A549 treated with dexamethasone at 1 μM for 4 hours (cell line): Measurements from ENCODE around the gene STATH. TPM values are rescaled to one million over a fixed set of nuclear protein-coding genes. Genes with fewer than 3 reads are reported as not detected.

Experiments used
- total RNA-seq: library from RNA; stranded (reverse); fragments of 200-300 nt; extraction: Qiagen RNA extraction; gene quantifications from 5 replicates; pipeline ENCODE4 v1.2.3, GENCODE V29; 2022

STATH gene
- total RNA-seq = not detected in 5 replicates

GRCh38 chr4:69995526-69996016, at the start of gene STATH:
Gene STATH, plus strand, starts transcription at chr4:69995966. Its CDS starts 2,472 bp downstream, at chr4:69998438.

GRCh38 chr4:69965628-69966027, 30.1 kb upstream of the STATH start, which contains the start of gene CSN2:
Gene CSN2, minus strand, starts transcription at chr4:69965728. Its CDS starts 4,733 bp downstream, at chr4:69960995.

GRCh38 chr4:70028159-70028558, 32.4 kb downstream of the STATH start, which contains the start of gene HTN3:
Gene HTN3, plus strand, starts transcription at chr4:70028459. Its CDS starts 2,282 bp downstream, at chr4:70030741.

GRCh38 chr4:70050138-70050537, 54.4 kb downstream of the STATH start, which contains the start of gene HTN1:
Gene HTN1, plus strand, starts transcription at chr4:70050438. Its CDS starts 2,639 bp downstream, at chr4:70053077.

Other genes starting within 250 kb of the STATH start
- gene SULT1B1, start 235.3 kb upstream of the STATH start, total RNA-seq = 0.02 to 0.07 TPM (median 0.03 TPM) in 4 of 5 replicates, not detected in the other
- gene SULT1E1, start 135.8 kb upstream of the STATH start, total RNA-seq = not detected in 5 replicates
- gene CSN1S1, start 64.9 kb upstream of the STATH start, total RNA-seq = not detected in 5 replicates
- not detected in 5 replicates for gene CSN2, start 30.2 kb upstream of the STATH start, total RNA-seq
- gene HTN3, start 32.5 kb downstream of the STATH start, total RNA-seq = not detected in 5 replicates
- 0.02 TPM in 1 of 5 replicates, not detected in the others for gene HTN1, start 54.5 kb downstream of the STATH start, total RNA-seq
- gene PRR27, start 158.3 kb downstream of the STATH start, total RNA-seq = not detected in 5 replicates
- not detected in 5 replicates for gene ODAM, start 199.8 kb downstream of the STATH start, total RNA-seq
- not detected in 5 replicates for gene FDCSP, start 230.2 kb downstream of the STATH start, total RNA-seq
- not detected in 5 replicates for gene CSN3, start 246.6 kb downstream of the STATH start, total RNA-seq